ENCODE measurements around the gene EIF3J. TPM values are rescaled to one million over a fixed set of nuclear protein-coding genes. Genes with fewer than 3 reads are reported as not detected.
A peak's percentile ranks its signal among the peaks of the same experiment; 100 is the strongest.
"Not testable (repeated sequence)": the region's sequence is repeated elsewhere in the genome, so short reads cannot be mapped to it uniquely, and the experiment has no call there.

The EIF3J gene
- total RNA-seq, 4 donors from 2014 or later: 53.6 to 93.6 (median 74.7) TPM

DNA sequence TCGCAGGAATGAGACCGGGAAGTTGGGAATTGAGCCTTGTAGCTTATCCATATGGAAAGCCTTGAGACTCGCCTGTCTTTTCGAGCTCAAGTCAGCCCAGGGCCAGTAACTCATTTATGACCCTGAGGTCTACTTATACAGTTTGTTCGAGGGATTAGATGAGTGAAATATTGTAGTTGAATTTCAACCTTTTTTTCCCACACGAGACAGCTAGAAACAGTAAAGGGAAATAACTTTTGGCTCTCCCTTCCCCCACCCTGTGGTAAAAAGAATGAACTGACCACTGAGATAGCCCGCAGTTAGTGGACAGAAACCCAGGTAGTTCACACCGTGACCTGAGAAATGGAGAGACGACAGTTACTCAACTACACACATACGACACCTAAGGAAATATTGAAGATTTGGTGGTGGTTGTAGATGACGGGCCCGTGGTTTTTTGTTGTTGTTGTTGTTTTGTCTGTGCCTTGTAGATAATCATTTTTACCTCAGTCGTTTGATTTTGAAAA, 841 bp downstream of the EIF3J start:
- no peak for TF ChIP-seq POLR2A (IDR thresholded peaks at IDR 0.05)
- TF ChIP-seq, protein P1, sequence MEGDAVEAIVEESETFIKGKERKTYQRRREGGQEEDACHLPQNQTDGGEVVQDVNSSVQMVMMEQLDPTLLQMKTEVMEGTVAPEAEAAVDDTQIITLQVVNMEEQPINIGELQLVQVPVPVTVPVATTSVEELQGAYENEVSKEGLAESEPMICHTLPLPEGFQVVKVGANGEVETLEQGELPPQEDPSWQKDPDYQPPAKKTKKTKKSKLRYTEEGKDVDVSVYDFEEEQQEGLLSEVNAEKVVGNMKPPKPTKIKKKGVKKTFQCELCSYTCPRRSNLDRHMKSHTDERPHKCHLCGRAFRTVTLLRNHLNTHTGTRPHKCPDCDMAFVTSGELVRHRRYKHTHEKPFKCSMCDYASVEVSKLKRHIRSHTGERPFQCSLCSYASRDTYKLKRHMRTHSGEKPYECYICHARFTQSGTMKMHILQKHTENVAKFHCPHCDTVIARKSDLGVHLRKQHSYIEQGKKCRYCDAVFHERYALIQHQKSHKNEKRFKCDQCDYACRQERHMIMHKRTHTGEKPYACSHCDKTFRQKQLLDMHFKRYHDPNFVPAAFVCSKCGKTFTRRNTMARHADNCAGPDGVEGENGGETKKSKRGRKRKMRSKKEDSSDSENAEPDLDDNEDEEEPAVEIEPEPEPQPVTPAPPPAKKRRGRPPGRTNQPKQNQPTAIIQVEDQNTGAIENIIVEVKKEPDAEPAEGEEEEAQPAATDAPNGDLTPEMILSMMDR (IDR thresholded peaks at IDR 0.05): no peak
- TF ChIP-seq EP300 (IDR thresholded peaks at IDR 0.05): no peak
- H3K4me1 ChIP-seq: peaks cover 0 to 57% (median 30%) of the 10 kb centered on the region in 4 donors

DNA sequence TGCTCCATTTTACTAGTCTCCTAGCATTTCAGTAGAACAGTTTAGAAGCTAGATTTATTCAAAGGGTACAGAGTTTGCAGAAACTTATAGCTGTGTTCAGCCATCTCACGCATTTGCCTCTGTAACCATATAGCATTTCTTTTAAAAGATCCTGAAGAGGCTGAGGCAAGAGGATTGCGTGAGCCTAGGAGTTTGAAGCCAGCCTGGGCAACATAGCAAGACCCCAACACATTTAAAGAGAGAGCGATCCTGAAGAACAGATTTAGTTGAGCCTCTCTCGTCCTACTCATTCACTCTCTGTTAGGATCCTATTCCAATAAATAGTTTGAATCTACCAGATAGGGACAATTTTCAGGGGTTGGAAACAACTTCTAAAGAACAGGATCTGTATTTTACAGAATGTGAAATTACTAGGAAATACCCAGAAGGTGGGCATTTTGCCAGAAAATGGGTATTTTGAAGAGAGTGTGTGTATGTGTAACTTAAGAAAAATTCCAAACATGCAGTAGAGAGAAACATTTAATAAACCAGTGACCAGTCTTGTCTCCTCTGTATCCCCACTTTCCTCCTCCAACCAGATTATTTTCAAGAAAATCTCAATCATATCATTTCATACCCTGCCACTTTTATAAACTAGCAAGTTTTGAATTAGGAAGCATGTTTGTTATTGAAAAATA, 4.5 kb downstream of the EIF3J start:
- no peaks in the 10 kb centered on the region for H3K27me3 ChIP-seq
- no peak overlapping the region for H3K4me3 ChIP-seq
- H3K9me3 ChIP-seq: no peaks in the 10 kb centered on the region
- WGBS, 2 donors: 89 to 90% methylated on average over 4 of the region's 4 CpGs
- peaks cover 0 to 7% (median 0%) of the 10 kb centered on the region in 3 donors for H3K36me3 ChIP-seq
- DNase-seq (ENCODE audit: low spot score in 2 of 2): no peak
- peaks cover 0 to 67% (median 34%) of the 10 kb centered on the region in 4 donors for H3K4me1 ChIP-seq
- no peak overlapping the region for H3K27ac ChIP-seq
- TF ChIP-seq EP300 (IDR thresholded peaks at IDR 0.05): no peak
- TF ChIP-seq, protein P1 (IDR thresholded peaks at IDR 0.05): no peak

More for the DNA sequence above, 841 bp downstream of the EIF3J start:
- H3K4me3 ChIP-seq: peak overlapping the region; percentile 79 to 88 (median 84)
- peak overlapping the region; percentile 92 to 98 (median 97) for H3K27ac ChIP-seq
- peaks cover 0 to 19% (median 0%) of the 10 kb centered on the region in 3 donors for H3K36me3 ChIP-seq
- 11 to 13% methylated on average over 13 of the region's 13 CpGs for WGBS, 2 donors
- H3K9me3 ChIP-seq: no peaks in the 10 kb centered on the region
- H3K27me3 ChIP-seq: no peaks in the 10 kb centered on the region
- DNase-seq (ENCODE audit: low spot score in 2 of 2): peak in 1 of 2 donors; percentile 9

DNA sequence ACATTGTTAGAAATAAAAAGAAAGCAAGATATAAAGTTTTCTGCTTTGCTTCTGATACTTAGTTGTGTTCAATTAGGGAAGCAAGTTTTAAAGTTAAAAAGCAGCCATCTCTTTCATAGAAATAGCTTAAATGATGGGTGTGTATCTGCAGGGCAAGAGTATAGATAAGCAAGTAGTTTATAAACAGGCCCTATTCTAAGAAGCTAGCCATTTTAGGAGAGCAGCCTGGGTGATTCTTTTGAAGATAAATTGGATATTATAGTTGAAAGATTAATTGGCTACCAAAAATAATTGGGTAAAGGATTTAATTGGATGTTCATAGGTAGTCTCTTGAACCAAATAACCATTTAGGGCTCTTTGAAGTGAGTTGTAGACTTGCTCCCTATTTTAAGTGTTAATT, 5.6 kb downstream of the EIF3J start:
- Histone ChIP-seq H3K27ac (peak overlapping the region in 1 of 4 donors; percentile 33), H3K4me1 (peaks cover 0 to 72% (median 34%) of the 10 kb centered on the region in 4 donors), H3K4me3 (no peak overlapping the region), H3K27me3 (no peaks in the 10 kb centered on the region), H3K9me3 (no peaks in the 10 kb centered on the region), H3K36me3 (peaks cover 0 to 7% (median 0%) of the 10 kb centered on the region in 3 donors)
- TF ChIP-seq, protein P1 (IDR thresholded peaks at IDR 0.05): no peak
- TF ChIP-seq EP300 (IDR thresholded peaks at IDR 0.05): no peak
- TF ChIP-seq POLR2A (IDR thresholded peaks at IDR 0.05): no peak
- no peak for DNase-seq (ENCODE audit: low spot score in 2 of 2)

DNA sequence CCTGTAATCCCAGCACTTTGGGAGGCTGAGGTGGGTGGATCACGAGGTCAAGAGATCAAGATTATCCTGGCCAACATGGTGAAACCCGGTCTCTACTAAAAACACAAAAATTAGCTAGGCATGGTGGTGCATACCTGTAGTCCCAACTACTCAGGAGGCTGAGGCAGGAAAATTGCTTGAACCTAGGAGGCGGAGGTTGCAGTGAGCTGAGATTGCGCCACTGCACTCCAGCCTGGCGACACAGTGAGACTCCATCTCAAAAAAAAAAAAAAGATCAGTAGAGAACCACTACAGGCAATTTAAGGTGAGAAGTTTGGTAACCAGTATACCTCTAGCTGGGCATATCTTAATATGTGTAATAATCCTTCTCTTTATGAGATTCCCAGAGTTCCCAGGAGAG, 7.8 kb downstream of the EIF3J start:
- not testable (repeated sequence) for H3K27ac ChIP-seq; H3K4me3 ChIP-seq; H3K9me3 ChIP-seq; H3K27me3 ChIP-seq; DNase-seq (ENCODE audit: low spot score in 2 of 2)
- H3K36me3 ChIP-seq: peaks cover 0 to 16% (median 0%) of the 10 kb centered on the region in 3 donors
- 86 to 93% methylated on average over 5 of the region's 5 CpGs for WGBS, 2 donors
- H3K4me1 ChIP-seq: peaks cover 0 to 55% (median 21%) of the 10 kb centered on the region in 4 donors

DNA sequence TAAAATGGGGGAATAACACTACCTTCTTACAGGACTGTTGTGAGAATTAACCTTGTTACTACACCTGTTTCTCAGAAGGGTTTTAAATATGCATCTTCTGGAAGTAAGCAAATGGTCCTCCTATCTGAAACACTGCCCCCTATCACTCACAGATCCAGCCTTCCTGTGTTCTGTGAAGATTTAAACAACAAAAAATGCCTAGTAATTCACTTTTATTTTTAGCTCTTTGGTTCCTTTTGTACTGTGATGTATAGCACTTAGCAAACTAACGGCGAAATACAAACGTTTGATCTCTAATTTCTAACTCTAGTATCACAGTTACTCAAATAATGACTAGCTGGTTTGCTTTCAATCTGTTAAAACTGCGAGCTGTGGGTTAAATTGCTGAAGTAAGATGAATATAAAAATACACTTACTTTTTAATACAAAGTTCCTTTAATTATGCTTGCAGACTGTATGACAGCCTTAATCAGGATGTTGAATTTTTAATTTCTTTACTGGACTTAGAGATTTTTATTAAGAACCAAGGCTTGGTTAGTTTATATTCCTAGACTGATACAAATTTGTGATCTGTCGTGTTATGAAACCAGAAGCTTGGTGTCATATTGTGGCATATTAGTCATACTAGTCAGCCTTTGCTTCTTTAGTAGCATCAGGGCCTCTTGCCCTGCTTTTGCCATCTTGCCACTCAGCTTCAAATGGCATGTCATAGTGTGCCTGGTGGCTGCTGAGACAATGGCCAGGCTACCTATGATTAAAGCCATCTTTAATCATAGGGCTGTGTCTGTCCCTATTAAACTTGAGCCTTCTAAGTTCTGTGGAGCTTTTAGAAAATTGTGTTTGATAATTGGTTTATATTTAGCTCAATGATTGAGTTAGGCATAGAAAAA, 9.2 kb downstream of the EIF3J start:
- Histone ChIP-seq H3K27ac (peak overlapping the region in 1 of 4 donors; percentile 28), H3K4me1 (peaks cover 0 to 46% (median 18%) of the 10 kb centered on the region in 4 donors), H3K36me3 (peaks cover 0 to 16% (median 0%) of the 10 kb centered on the region in 3 donors)

DNA sequence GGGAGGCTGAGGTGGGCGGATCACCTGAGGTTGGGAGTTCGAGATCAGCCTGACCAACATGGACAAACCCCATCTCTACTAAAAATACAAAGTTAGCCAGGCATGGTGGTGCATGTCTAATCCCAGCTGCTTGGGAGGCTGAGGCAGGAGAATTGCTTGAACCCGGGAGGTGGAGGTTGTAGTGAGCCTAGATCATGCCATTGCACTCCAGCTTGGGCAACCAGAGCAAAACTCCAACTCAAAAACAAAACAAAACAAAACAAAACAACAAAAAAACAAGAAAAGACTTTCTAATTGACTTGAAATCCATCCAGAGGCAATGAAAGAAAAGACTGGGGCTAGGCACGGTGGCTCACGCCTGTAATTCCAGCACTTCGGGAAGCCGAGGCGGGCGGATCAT, 12.2 kb downstream of the EIF3J start:
- H3K9me3 ChIP-seq; H3K27ac ChIP-seq; H3K4me3 ChIP-seq; DNase-seq (ENCODE audit: low spot score in 2 of 2); H3K27me3 ChIP-seq: not testable (repeated sequence)
- Histone ChIP-seq H3K36me3 (peaks cover 0 to 46% (median 7%) of the 10 kb centered on the region in 3 donors), H3K4me1 (peaks cover 0 to 23% (median 6%) of the 10 kb centered on the region in 4 donors)
- WGBS, 2 donors: 96 to 98% methylated on average over 9 of the region's 9 CpGs

More for the DNA sequence above, 9.2 kb downstream of the EIF3J start:
- Histone ChIP-seq H3K4me3 (no peak overlapping the region), H3K9me3 (no peaks in the 10 kb centered on the region), H3K27me3 (no peaks in the 10 kb centered on the region)
- no peak for DNase-seq (ENCODE audit: low spot score in 2 of 2)
- no peak for TF ChIP-seq EP300 (IDR thresholded peaks at IDR 0.05)
- TF ChIP-seq, protein P1 (IDR thresholded peaks at IDR 0.05): peak in 1 of 5 experiments; percentile 8
- TF ChIP-seq POLR2A (IDR thresholded peaks at IDR 0.05): no peak
- 39 to 46% methylated on average over 5 of the region's 5 CpGs for WGBS, 2 donors

Data from tibial nerve (tissue), 4 donors.